Measurements from ENCODE around the gene TBC1D22B.

- TF ChIP-seq CTCF (IDR thresholded peaks at IDR 0.05) (no peak), POLR2A (IDR thresholded peaks at IDR 0.05) (no peak)
Observed at GRCh38 chr6:37303091-37303660, 45.6 kb downstream of the TBC1D22B start.

Data from lower leg skin (tissue), 3 donors.